ENCODE measurements around the gene CEP85. TPM values are rescaled to one million over a fixed set of nuclear protein-coding genes. Genes with fewer than 3 reads are reported as not detected.
"Not testable (repeated sequence)": the region's sequence is repeated elsewhere in the genome, so short reads cannot be mapped to it uniquely, and the experiment has no call there.

The CEP85 gene
- total and polyA plus RNA-seq, 10 of the 15 experiments (the other 5 are each of a cell fraction or from before 2014, with no cell fraction given), result 8.4 to 26.8 (median 21.5) TPM

- Histone ChIP-seq H3K27me3 (replicated peaks in 1 of 2; ENCODE audit: control insufficient read depth in 2 of 2, insufficient read depth in 2 of 2, low read length in 1 of 2) (peaks cover 0 to 5% of the 10 kb centered on the region in 2 experiments; a peak in 2 of 4 replicates), H3K4me1 (ENCODE audit: control insufficient read depth, insufficient read depth, low read length) (no peaks in the 10 kb centered on the region), H2AFZ (ENCODE audit: control insufficient read depth, low read depth, low read length) (no peak overlapping the region; the same call in 1 of the 2 replicates), H3K4me3 (no peak overlapping the region), H3K9me3 (replicated peaks; ENCODE audit: control insufficient read depth, insufficient read depth, low read length) (no peaks in the 10 kb centered on the region), H3K9ac (ENCODE audit: control insufficient read depth, insufficient read depth, low read length) (no peak overlapping the region), H3K36me3 (ENCODE audit: control insufficient read depth in 2 of 2, insufficient read depth in 2 of 2, low read length in 1 of 2) (no peaks in the 10 kb centered on the region), H4K20me1 (ENCODE audit: control insufficient read depth, insufficient read depth) (no peaks in the 10 kb centered on the region; the same call in 1 of the 2 replicates), H3K27ac (ENCODE audit: control insufficient read depth, insufficient read depth) (no peak overlapping the region), H3K4me2 (ENCODE audit: control insufficient read depth, insufficient read depth) (peak overlapping the region; percentile 60; the same call in 1 of the 2 replicates), H3K79me2 (ENCODE audit: control insufficient read depth, insufficient read depth, low read length) (no peaks in the 10 kb centered on the region)
- BruUV-seq (replicated peaks), result no TSS peak
- RAD21 ChIA-PET (ENCODE audit: unreplicated experiment), result no interaction called here
- CTCF ChIA-PET, result no interaction called here
- 9% methylated on average over 50 of the region's 50 CpGs for whole genome bisulfite sequencing (ENCODE audit: insufficient coverage, insufficient replicate concordance, low lambda C conversion rate, missing lambda C conversion rate)
- POLR2A ChIA-PET, result no interaction called here
- no peak for TF ChIP-seq RELA (IDR thresholded peaks at IDR 0.05; ENCODE audit: borderline replicate concordance, partially characterized antibody)
- TF ChIP-seq ZNF274 (IDR thresholded peaks at IDR 0.05; ENCODE audit: insufficient read depth, insufficient read length), result no peak
- no peak for TF ChIP-seq BHLHE40 (IDR thresholded peaks at IDR 0.05; ENCODE audit: borderline replicate concordance in 1 of 2, low read depth in 2 of 2, low read length in 1 of 2)
- no peak for TF ChIP-seq NR2C2 (IDR thresholded peaks at IDR 0.05; ENCODE audit: borderline replicate concordance, control insufficient read depth, insufficient read length, low read depth)
- TF ChIP-seq CREM (IDR thresholded peaks at IDR 0.05; ENCODE audit: low read depth), result no peak
- TF ChIP-seq SPI1 (IDR thresholded peaks at IDR 0.05; ENCODE audit: borderline replicate concordance, insufficient read depth, low read depth, low read length), result no peak
- TF ChIP-seq CEBPZ (IDR thresholded peaks at IDR 0.05; ENCODE audit: low read depth, low read length), result no peak
- intact Hi-C loops (cut with micrococcal nuclease; ENCODE audit: unreplicated experiment), result no loop called here
- in situ Hi-C loops (cut with MboI), result no loop called here
- ATAC-seq (peak; percentile 61), FAIRE-seq (no peak), DNase-seq (ENCODE audit: low read depth, low spot score) (no peak)
- SMC1A ChIA-PET (ENCODE audit: uncharacterized antibody, unreplicated experiment), result no interaction called here
Observed at GRCh38 chr1:26225033-26225831, 8.8 kb upstream of the CEP85 start.

- intact Hi-C loops (cut with micrococcal nuclease; ENCODE audit: unreplicated experiment); H3K27ac ChIP-seq (ENCODE audit: control insufficient read depth, insufficient read depth); H3K4me1 ChIP-seq (ENCODE audit: control insufficient read depth, insufficient read depth, low read length); H3K4me2 ChIP-seq (ENCODE audit: control insufficient read depth, insufficient read depth); DNase-seq (ENCODE audit: low read depth, low spot score); H4K20me1 ChIP-seq (ENCODE audit: control insufficient read depth, insufficient read depth); SMC1A ChIA-PET (ENCODE audit: uncharacterized antibody, unreplicated experiment); H2AFZ ChIP-seq (ENCODE audit: control insufficient read depth, low read depth, low read length); H3K27me3 ChIP-seq (replicated peaks in 1 of 2; ENCODE audit: control insufficient read depth in 2 of 2, insufficient read depth in 2 of 2, low read length in 1 of 2); H3K4me3 ChIP-seq; FAIRE-seq; H3K36me3 ChIP-seq (ENCODE audit: control insufficient read depth in 2 of 2, insufficient read depth in 2 of 2, low read length in 1 of 2); ATAC-seq; H3K9me3 ChIP-seq (replicated peaks; ENCODE audit: control insufficient read depth, insufficient read depth, low read length); BruUV-seq (replicated peaks); H3K9ac ChIP-seq (ENCODE audit: control insufficient read depth, insufficient read depth, low read length): not testable (repeated sequence)
- in situ Hi-C loops (cut with MboI), result loop anchor here (5.0 kb wide), 1 partner anchor 123 kb away; no protein-coding TSS in a partner anchor
- peaks cover 15% of the 10 kb centered on the region for H3K79me2 ChIP-seq (ENCODE audit: control insufficient read depth, insufficient read depth, low read length)
- ChIA-PET CTCF (interaction anchor here (0.6 to 2.0 kb wide), 3 partner anchors 26 to 411 kb away, joined by 3 to 12 read pairs (median 3); partner anchors contain the start of genes MTFR1L and ZNF593), POLR2A (interaction anchor here (1.3 kb wide), 1 partner anchor 61 kb away, joined by 4 read pairs; the partner anchor contains the start of gene ZNF593), RAD21 (ENCODE audit: unreplicated experiment) (interaction anchor here (2.0 kb wide), 1 partner anchor 61 kb away, joined by 7 read pairs; the partner anchor contains the start of gene ZNF593)
- 22% methylated on average over 2 of the region's 2 CpGs for WGBS (ENCODE audit: insufficient coverage, insufficient replicate concordance, low lambda C conversion rate, missing lambda C conversion rate)
Observed at GRCh38 chr1:26230682-26231081, 3.3 kb upstream of the CEP85 start.
